Measurements from ENCODE around the gene TTC24.

DNA sequence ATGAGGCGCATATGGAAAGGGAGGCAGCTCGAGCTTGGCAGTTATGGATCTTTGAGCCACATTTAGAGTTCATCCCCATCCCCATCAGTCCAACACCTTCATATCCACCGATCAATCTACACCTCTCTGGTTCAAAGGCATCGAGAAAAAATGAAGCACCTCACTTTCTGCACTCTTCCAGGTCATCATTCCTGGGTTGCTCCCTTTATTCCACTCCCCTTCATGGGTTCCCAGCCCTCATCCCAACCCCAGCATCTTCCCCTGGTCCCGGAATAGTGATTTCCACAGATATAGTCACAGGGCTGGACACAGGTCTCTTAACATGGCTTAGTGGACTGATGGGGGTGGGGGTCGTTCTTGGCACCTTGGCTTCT lies 40.0 kb downstream of the TTC24 start:
- TF ChIP-seq, protein P1, sequence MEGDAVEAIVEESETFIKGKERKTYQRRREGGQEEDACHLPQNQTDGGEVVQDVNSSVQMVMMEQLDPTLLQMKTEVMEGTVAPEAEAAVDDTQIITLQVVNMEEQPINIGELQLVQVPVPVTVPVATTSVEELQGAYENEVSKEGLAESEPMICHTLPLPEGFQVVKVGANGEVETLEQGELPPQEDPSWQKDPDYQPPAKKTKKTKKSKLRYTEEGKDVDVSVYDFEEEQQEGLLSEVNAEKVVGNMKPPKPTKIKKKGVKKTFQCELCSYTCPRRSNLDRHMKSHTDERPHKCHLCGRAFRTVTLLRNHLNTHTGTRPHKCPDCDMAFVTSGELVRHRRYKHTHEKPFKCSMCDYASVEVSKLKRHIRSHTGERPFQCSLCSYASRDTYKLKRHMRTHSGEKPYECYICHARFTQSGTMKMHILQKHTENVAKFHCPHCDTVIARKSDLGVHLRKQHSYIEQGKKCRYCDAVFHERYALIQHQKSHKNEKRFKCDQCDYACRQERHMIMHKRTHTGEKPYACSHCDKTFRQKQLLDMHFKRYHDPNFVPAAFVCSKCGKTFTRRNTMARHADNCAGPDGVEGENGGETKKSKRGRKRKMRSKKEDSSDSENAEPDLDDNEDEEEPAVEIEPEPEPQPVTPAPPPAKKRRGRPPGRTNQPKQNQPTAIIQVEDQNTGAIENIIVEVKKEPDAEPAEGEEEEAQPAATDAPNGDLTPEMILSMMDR (conservative IDR thresholded peaks at IDR 0.05), result peak; percentile 40
- TF ChIP-seq ZFX (IDR thresholded peaks at IDR 0.05), result no peak
